NCI-H2107 treated with DMSO at 0.1 percent for 48 hours (cell line): ENCODE data around the gene SRSF10.
"Not testable (repeated sequence)": the region's sequence is repeated elsewhere in the genome, so short reads cannot be mapped to it uniquely, and the experiment has no call there.

ENCODE experiments used
- DNase-seq: peaks from one replicate; lab custom pipeline; 2025; ENCODE audit not compliant: unreplicated experiment; lab: John Stamatoyannopoulos, UW

SRSF10 gene

GRCh38 chr1:23959461-23960290 lies 20.5 kb downstream of the SRSF10 start, which contains the start of gene PNRC2:
Gene PNRC2, plus strand, starts transcription at chr1:23959828. Its CDS starts 1,630 bp downstream, at chr1:23961458.
- DNase-seq, result peak; percentile 89

GRCh38 chr1:23958810-23959460 lies 21.2 kb downstream of the SRSF10 start:
- peak; percentile 94 for DNase-seq

GRCh38 chr1:23958040-23958809 lies 21.9 kb downstream of the SRSF10 start:
- DNase-seq, result not testable (repeated sequence)

- no peak for DNase-seq
These were observed 23.0 kb downstream of the SRSF10 start for GRCh38 chr1:23957096-23957495.

- DNase-seq, result no peak
These were observed 27.1 kb downstream of the SRSF10 start for GRCh38 chr1:23953020-23953419.

- no peak for DNase-seq
These were observed 32.8 kb downstream of the SRSF10 start for GRCh38 chr1:23947366-23947765.

GRCh38 chr1:23936481-23937176 lies 43.5 kb downstream of the SRSF10 start:
- no peak for DNase-seq

GRCh38 chr1:23931491-23931880 lies 48.6 kb downstream of the SRSF10 start:
- no peak for DNase-seq

- DNase-seq, result no peak
These were observed 49.2 kb downstream of the SRSF10 start for GRCh38 chr1:23930861-23931490.

GRCh38 chr1:23930270-23930669 lies 49.9 kb downstream of the SRSF10 start:
- no peak for DNase-seq

GRCh38 chr1:23928789-23929188 lies 51.3 kb downstream of the SRSF10 start:
- DNase-seq, result no peak

- no peak for DNase-seq
These were observed 53.0 kb downstream of the SRSF10 start for GRCh38 chr1:23927097-23927496.

- DNase-seq, result no peak
These were observed 54.8 kb downstream of the SRSF10 start for GRCh38 chr1:23925279-23925678.

GRCh38 chr1:23924601-23925000 lies 55.5 kb downstream of the SRSF10 start:
- DNase-seq, result no peak

GRCh38 chr1:23923592-23924499 lies 56.3 kb downstream of the SRSF10 start:
- no peak for DNase-seq

- no peak for DNase-seq
These were observed 57.7 kb downstream of the SRSF10 start for GRCh38 chr1:23922321-23922943.

- peak; percentile 20 for DNase-seq
These were observed 63.7 kb downstream of the SRSF10 start for GRCh38 chr1:23916209-23917131.

GRCh38 chr1:23915466-23915865 lies 64.7 kb downstream of the SRSF10 start:
- no peak for DNase-seq
